MM.1S (cell line): ENCODE measurements around the gene DNAL1.
A peak's percentile ranks its signal among the peaks of the same experiment; 100 is the strongest.

Experiments
- DNase-seq: peaks from one replicate; pipeline ENCODE4 v3.0.0-alpha.2; 2015
- H2AFZ ChIP-seq: fragments of 300-600 bp; sonication (generic); 2 replicates; pipeline ENCODE4 v1.6.0; 2016; ENCODE audit warnings: antibody characterized with exemption, low read length
- H3F3A ChIP-seq: fragments of 300-600 bp; sonication (generic); 2 replicates; pipeline ENCODE4 v1.6.1; 2016; ENCODE audit warnings: mild to moderate bottlenecking, antibody characterized with exemption, low read length, moderate library complexity, mixed read lengths; ENCODE audit not compliant: insufficient read depth
- H3K27ac ChIP-seq: fragments of 300-600 bp; sonication (generic); 2 replicates; pipeline ENCODE4 v1.5.1; 2016; ENCODE audit warnings: mild to moderate bottlenecking, low read length
- H3K27me3 ChIP-seq: fragments of 300-600 bp; sonication (generic); replicated peaks from 2 replicates; pipeline ENCODE4 v1.6.0; 2016; ENCODE audit warnings: low read length; ENCODE audit not compliant: insufficient read depth
- H3K36me3 ChIP-seq: fragments of 300-600 bp; sonication (generic); replicated peaks from 2 replicates; pipeline ENCODE4 v1.6.1; 2016; ENCODE audit warnings: mild to moderate bottlenecking, low read length, mixed read lengths; ENCODE audit not compliant: insufficient read depth
- H3K4me1 ChIP-seq: fragments of 300-600 bp; sonication (generic); 2 replicates; pipeline ENCODE4 v1.6.1; 2016; ENCODE audit warnings: low read length, mixed read lengths
- H3K4me2 ChIP-seq: fragments of 300-600 bp; sonication (generic); 2 replicates; pipeline ENCODE4 v1.6.0; 2016; ENCODE audit warnings: low read depth, low read length
- H3K4me3 ChIP-seq: fragments of 300-600 bp; sonication (generic); 2 replicates; pipeline ENCODE4 v1.5.1; 2016; ENCODE audit warnings: low read length, mixed read lengths
- H3K79me2 ChIP-seq: fragments of 300-600 bp; sonication (generic); 2 replicates; pipeline ENCODE4 v1.6.1; 2016; ENCODE audit warnings: mixed run types, low read length, mixed read lengths
- H3K9ac ChIP-seq: fragments of 300-600 bp; sonication (generic); 2 replicates; pipeline ENCODE4 v1.6.1; 2016; ENCODE audit warnings: low read length, mixed read lengths
- H3K9me2 ChIP-seq: fragments of 300-600 bp; sonication (generic); replicated peaks from 2 replicates; pipeline ENCODE4 v1.6.1; 2016; ENCODE audit warnings: mild to moderate bottlenecking, low read length, mixed read lengths; ENCODE audit not compliant: insufficient read depth
- H3K9me3 ChIP-seq: fragments of 300-600 bp; sonication (generic); replicated peaks from 2 replicates; pipeline ENCODE4 v1.6.1; 2016; ENCODE audit warnings: mild to moderate bottlenecking, low read length, mixed read lengths; ENCODE audit not compliant: insufficient read depth
- H4K20me1 ChIP-seq: fragments of 300-600 bp; sonication (generic); 2 replicates; pipeline ENCODE4 v1.6.1; 2016; ENCODE audit warnings: mild to moderate bottlenecking, low read length, moderate library complexity, mixed read lengths; ENCODE audit not compliant: insufficient read depth
- CTCF ChIP-seq: fragments of 300-600 bp; sonication (generic); IDR thresholded peaks from 2 replicates; pipeline ENCODE4 v1.5.1; 2016; ENCODE audit warnings: antibody characterized with exemption, low read length, mixed read lengths
- EZH2 ChIP-seq: fragments of 300-600 bp; sonication (generic); optimal IDR thresholded peaks from 2 replicates; pipeline ENCODE3; 2017; ENCODE audit warnings: low read depth, mild to moderate bottlenecking, antibody characterized with exemption, low read length, mixed read lengths
- EZH2phosphoT487 ChIP-seq: fragments of 300-600 bp; sonication (generic); IDR thresholded peaks from 2 replicates; pipeline ENCODE4 v1.6.1; 2018; ENCODE audit warnings: antibody characterized with exemption, low read length

Gene DNAL1

DNA sequence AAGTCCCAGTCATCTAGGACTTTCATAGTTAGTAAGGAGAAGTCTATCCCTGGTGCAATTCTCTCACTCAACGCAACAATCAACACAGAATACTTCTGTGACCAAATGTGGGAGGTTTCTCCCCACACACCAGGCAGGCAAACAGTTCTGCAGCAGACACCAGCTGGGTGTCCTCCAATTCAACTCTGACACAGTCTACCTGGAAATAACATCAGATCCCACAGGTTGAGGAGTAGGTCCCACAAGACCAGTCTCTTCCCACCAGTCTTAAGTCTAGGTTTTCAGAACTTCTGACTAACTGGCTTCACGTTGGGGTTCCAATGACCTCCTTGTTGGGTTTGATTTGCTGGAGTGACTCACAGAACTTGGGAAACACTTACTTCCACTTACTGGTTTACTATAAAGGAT lies 17.6 kb upstream of the DNAL1 start:
- H4K20me1 ChIP-seq, result no peaks in the 10 kb centered on the region
- H3K79me2 ChIP-seq, result no peaks in the 10 kb centered on the region
- no peaks in the 10 kb centered on the region for H3K9me3 ChIP-seq
- no peaks in the 10 kb centered on the region for H3F3A ChIP-seq
- no peaks in the 10 kb centered on the region for H3K4me1 ChIP-seq
- H3K9me2 ChIP-seq, result no peaks in the 10 kb centered on the region
- no peak overlapping the region for H3K27ac ChIP-seq
- no peak overlapping the region for H3K9ac ChIP-seq
- TF ChIP-seq EZH2 (no peak), EZH2phosphoT487 (no peak), CTCF (no peak)
- H3K36me3 ChIP-seq, result no peaks in the 10 kb centered on the region
- no peaks in the 10 kb centered on the region for H3K27me3 ChIP-seq
- H2AFZ ChIP-seq, result no peak overlapping the region
- H3K4me2 ChIP-seq, result no peak overlapping the region
- DNase-seq, result no peak
- H3K4me3 ChIP-seq, result no peak overlapping the region

- Histone ChIP-seq H3K4me3 (no peak overlapping the region), H4K20me1 (no peaks in the 10 kb centered on the region), H3K27ac (no peak overlapping the region), H3K9me3 (no peaks in the 10 kb centered on the region), H3F3A (no peaks in the 10 kb centered on the region), H3K79me2 (no peaks in the 10 kb centered on the region), H3K27me3 (no peaks in the 10 kb centered on the region), H3K36me3 (no peaks in the 10 kb centered on the region), H3K9me2 (no peaks in the 10 kb centered on the region), H3K9ac (no peak overlapping the region), H3K4me1 (no peaks in the 10 kb centered on the region), H3K4me2 (no peak overlapping the region), H2AFZ (no peak overlapping the region)
- TF ChIP-seq EZH2phosphoT487 (no peak), EZH2 (no peak), CTCF (no peak)
- no peak for DNase-seq
Measured at GRCh38 chr14:73630009-73630780, 14.6 kb upstream of the DNAL1 start.

GRCh38 chr14:73633116-73634010 lies 11.4 kb upstream of the DNAL1 start:
- H4K20me1 ChIP-seq, result no peaks in the 10 kb centered on the region
- H3F3A ChIP-seq, result no peaks in the 10 kb centered on the region
- no peaks in the 10 kb centered on the region for H3K27me3 ChIP-seq
- DNase-seq, result peak; percentile 47
- peak overlapping the region; percentile 54 for H3K4me3 ChIP-seq
- no peak overlapping the region for H3K27ac ChIP-seq
- TF ChIP-seq EZH2phosphoT487 (no peak), CTCF (peak; percentile 53)
- H3K9ac ChIP-seq, result peak overlapping the region; percentile 40; the same call in 1 of the 2 replicates
- H3K9me2 ChIP-seq, result no peaks in the 10 kb centered on the region
- peak overlapping the region; percentile 49; the same call in 1 of the 2 replicates for H3K4me2 ChIP-seq
- H3K4me1 ChIP-seq, result no peaks in the 10 kb centered on the region
- peak overlapping the region; percentile 61 for H2AFZ ChIP-seq
- no peaks in the 10 kb centered on the region for H3K36me3 ChIP-seq
- no peaks in the 10 kb centered on the region for H3K79me2 ChIP-seq
- H3K9me3 ChIP-seq, result no peaks in the 10 kb centered on the region
